ENCODE measurements around the gene CCDC91.

DNA sequence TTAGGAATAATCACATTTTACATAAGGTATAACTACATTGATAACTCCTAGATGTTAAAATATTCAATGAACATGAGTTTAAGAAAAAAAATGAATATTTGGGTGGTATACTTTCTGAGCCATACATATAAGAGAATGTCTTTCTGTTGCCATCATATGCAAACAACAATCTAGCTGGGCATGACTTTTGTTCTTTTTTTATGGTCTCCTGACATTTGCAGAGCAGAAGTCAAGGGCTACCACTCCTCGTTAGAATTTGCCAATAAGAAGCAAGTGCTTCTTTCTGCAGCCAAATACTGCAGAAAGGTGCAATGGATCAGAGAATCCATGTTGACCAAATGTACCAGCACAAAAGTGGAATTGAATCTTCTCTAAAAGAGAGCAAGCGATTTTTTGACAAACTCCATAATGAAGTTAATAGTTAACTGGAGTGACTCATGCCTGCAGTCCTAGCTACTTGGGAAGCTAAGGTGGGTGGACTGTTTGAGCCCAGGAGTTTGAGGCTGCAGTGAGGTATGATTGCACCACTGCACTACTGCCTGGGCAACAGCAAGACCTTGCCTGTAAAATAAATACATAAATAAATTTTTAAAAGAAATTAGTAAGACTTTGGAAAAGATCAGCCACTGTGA is 25.5 kb upstream of the CCDC91 start:
- no peak for TF ChIP-seq POLR2AphosphoS5 (IDR thresholded peaks at IDR 0.05; ENCODE audit: low read depth, low read length)
- TF ChIP-seq, protein P1, sequence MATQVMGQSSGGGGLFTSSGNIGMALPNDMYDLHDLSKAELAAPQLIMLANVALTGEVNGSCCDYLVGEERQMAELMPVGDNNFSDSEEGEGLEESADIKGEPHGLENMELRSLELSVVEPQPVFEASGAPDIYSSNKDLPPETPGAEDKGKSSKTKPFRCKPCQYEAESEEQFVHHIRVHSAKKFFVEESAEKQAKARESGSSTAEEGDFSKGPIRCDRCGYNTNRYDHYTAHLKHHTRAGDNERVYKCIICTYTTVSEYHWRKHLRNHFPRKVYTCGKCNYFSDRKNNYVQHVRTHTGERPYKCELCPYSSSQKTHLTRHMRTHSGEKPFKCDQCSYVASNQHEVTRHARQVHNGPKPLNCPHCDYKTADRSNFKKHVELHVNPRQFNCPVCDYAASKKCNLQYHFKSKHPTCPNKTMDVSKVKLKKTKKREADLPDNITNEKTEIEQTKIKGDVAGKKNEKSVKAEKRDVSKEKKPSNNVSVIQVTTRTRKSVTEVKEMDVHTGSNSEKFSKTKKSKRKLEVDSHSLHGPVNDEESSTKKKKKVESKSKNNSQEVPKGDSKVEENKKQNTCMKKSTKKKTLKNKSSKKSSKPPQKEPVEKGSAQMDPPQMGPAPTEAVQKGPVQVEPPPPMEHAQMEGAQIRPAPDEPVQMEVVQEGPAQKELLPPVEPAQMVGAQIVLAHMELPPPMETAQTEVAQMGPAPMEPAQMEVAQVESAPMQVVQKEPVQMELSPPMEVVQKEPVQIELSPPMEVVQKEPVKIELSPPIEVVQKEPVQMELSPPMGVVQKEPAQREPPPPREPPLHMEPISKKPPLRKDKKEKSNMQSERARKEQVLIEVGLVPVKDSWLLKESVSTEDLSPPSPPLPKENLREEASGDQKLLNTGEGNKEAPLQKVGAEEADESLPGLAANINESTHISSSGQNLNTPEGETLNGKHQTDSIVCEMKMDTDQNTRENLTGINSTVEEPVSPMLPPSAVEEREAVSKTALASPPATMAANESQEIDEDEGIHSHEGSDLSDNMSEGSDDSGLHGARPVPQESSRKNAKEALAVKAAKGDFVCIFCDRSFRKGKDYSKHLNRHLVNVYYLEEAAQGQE (IDR thresholded peaks at IDR 0.05; ENCODE audit: insufficient read depth in 1 of 2, low read depth in 2 of 2, low read length in 2 of 2) = no peak

Data from PFSK-1 (cell line).